Lower lobe of right lung (tissue), 2 donors: ENCODE results near the gene GEMIN2. TPM values are rescaled to one million over a fixed set of nuclear protein-coding genes. Genes with fewer than 3 reads are reported as not detected.
"Not testable (repeated sequence)": the region's sequence is repeated elsewhere in the genome, so short reads cannot be mapped to it uniquely, and the experiment has no call there.

Source experiments
- ATAC-seq, 2 donors: fragments of 200-7000 bp; cut with Tn5 transposase; one replicate each; pipeline ENCODE4 v1.9.1; 2020 to 2022; ENCODE audit warnings: mild to moderate bottlenecking in 2 of 2, moderate library complexity in 2 of 2
- DNase-seq: peaks from one replicate; pipeline ENCODE4 v3.0.0-alpha.2; 2020
- H3K27ac ChIP-seq: fragments of 200-600 bp; one replicate; pipeline ENCODE4 v1.8.0; 2022
- H3K27me3 ChIP-seq: fragments of 200-600 bp; one replicate; pipeline ENCODE4 v1.8.0; 2022; ENCODE audit warnings: low read depth
- H3K36me3 ChIP-seq: fragments of 200-600 bp; one replicate; pipeline ENCODE4 v1.8.0; 2022; ENCODE audit warnings: mild to moderate bottlenecking
- H3K4me1 ChIP-seq: fragments of 200-600 bp; one replicate; pipeline ENCODE4 v1.8.0; 2022
- H3K4me3 ChIP-seq: fragments of 200-600 bp; one replicate; pipeline ENCODE4 v1.8.0; 2022; ENCODE audit warnings: mild to moderate bottlenecking
- H3K9me3 ChIP-seq: fragments of 200-600 bp; one replicate; pipeline ENCODE4 v1.8.0; 2022
- intact Hi-C: fragments of 100-400 bp; cut with DNase I; formaldehyde crosslinking; loops from one replicate; pipeline ENCODE4 v1.11.0; 2022
- total RNA-seq: library from RNA; stranded (reverse); fragmentation: NEBNext Ultra II Directional; extraction: Animal tissue kit (Norgen Biotek cat#: 25700); gene quantifications from one replicate; pipeline ENCODE4 v1.2.1, GENCODE V29; 2021
- TF ChIP-seq, protein P1 (sequence below): fragments of 200-600 bp; IDR thresholded peaks from one replicate; pipeline ENCODE4 v1.8.0; 2022; ENCODE audit warnings: antibody characterized with exemption, mild to moderate bottlenecking
- donor health status: DM: no; HTN: yes; CAD: no; lungs with severe emphysema.

Gene GEMIN2
- total RNA-seq, 1 donor from 2014 or later: 8.4 TPM

DNA sequence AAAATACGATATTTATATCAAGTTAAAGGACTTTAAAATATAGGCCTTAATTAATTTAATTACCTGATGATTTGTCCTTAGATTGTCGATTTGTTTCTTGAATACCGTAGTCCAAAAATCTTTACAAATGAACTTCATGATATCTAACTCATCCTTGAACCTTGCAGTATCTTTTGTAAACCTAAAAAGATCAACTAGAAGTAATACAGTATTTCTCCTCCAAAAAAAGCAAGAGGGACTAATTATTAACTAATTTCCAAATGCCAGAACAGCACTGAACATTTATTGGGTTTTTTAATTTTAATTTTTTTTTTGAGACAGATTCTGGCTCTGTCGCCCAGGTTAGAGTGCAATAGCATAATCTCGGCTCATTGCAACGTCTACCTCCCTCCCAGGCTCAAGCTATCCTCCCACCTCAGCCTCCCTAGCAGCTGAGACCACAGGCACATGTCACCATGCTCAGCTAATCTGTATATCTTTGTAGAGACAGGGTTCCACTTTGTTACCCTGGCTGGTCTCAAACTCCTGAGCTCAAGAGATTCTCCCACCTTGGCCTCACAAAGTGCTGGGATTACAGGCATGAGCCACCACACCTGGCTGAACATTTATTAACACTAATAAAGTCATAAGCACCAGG lies 44.2 kb downstream of the GEMIN2 start:
- H3K4me3 ChIP-seq: no peak overlapping the region
- H3K4me1 ChIP-seq: no peaks in the 10 kb centered on the region
- DNase-seq (no peak), ATAC-seq (no peak)
- TF ChIP-seq, protein P1, sequence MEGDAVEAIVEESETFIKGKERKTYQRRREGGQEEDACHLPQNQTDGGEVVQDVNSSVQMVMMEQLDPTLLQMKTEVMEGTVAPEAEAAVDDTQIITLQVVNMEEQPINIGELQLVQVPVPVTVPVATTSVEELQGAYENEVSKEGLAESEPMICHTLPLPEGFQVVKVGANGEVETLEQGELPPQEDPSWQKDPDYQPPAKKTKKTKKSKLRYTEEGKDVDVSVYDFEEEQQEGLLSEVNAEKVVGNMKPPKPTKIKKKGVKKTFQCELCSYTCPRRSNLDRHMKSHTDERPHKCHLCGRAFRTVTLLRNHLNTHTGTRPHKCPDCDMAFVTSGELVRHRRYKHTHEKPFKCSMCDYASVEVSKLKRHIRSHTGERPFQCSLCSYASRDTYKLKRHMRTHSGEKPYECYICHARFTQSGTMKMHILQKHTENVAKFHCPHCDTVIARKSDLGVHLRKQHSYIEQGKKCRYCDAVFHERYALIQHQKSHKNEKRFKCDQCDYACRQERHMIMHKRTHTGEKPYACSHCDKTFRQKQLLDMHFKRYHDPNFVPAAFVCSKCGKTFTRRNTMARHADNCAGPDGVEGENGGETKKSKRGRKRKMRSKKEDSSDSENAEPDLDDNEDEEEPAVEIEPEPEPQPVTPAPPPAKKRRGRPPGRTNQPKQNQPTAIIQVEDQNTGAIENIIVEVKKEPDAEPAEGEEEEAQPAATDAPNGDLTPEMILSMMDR: no peak
- intact Hi-C loops: no loop called here
- no peaks in the 10 kb centered on the region for H3K27me3 ChIP-seq
- H3K27ac ChIP-seq: no peak overlapping the region
- no peaks in the 10 kb centered on the region for H3K9me3 ChIP-seq
- peaks cover 84% of the 10 kb centered on the region for H3K36me3 ChIP-seq

GRCh38 chr14:39160494-39160893 lies 46.4 kb downstream of the GEMIN2 start:
- Histone ChIP-seq H3K9me3 (no peaks in the 10 kb centered on the region), H3K4me1 (no peaks in the 10 kb centered on the region), H3K27ac (no peak overlapping the region), H3K4me3 (no peak overlapping the region), H3K27me3 (no peaks in the 10 kb centered on the region), H3K36me3 (peaks cover 78% of the 10 kb centered on the region)
- TF ChIP-seq, protein P1: no peak
- DNase-seq: no peak
- ATAC-seq: no peak
- intact Hi-C loops: no loop called here

- DNase-seq, H3K27ac ChIP-seq, H3K27me3 ChIP-seq, ATAC-seq, H3K9me3 ChIP-seq, H3K4me3 ChIP-seq, intact Hi-C loops: not testable (repeated sequence)
- peaks cover 20% of the 10 kb centered on the region for H3K36me3 ChIP-seq
- H3K4me1 ChIP-seq: peaks cover 39% of the 10 kb centered on the region
Observed at GRCh38 chr14:39167797-39168320, 53.7 kb downstream of the GEMIN2 start.

DNA sequence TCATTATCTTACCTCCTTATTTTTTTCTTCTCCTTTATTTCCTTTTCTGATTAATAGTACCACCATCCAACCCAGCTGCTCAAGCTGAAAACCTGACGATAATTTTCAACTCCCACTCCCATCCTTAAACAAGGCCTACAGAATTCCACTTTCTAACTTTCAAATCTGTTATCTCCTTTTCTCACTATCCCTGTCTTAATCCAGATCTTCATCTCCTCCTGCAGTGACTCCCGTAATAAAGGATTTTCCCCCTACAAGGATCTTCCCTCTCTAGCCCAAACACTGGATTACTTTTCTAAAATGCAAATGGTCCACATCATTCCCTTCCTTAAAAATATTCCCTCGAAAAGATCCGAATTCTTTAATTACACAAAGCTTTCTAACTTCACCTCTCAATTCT lies 54.5 kb downstream of the GEMIN2 start:
- H3K4me1 ChIP-seq: peaks cover 39% of the 10 kb centered on the region
- H3K9me3 ChIP-seq: no peaks in the 10 kb centered on the region
- no peaks in the 10 kb centered on the region for H3K27me3 ChIP-seq
- peak overlapping the region; percentile 87 for H3K4me3 ChIP-seq
- DNase-seq (no peak), ATAC-seq (no peak)
- intact Hi-C loops: no loop called here
- no peak overlapping the region for H3K27ac ChIP-seq
- H3K36me3 ChIP-seq: peaks cover 13% of the 10 kb centered on the region
- TF ChIP-seq, protein P1: no peak

DNA sequence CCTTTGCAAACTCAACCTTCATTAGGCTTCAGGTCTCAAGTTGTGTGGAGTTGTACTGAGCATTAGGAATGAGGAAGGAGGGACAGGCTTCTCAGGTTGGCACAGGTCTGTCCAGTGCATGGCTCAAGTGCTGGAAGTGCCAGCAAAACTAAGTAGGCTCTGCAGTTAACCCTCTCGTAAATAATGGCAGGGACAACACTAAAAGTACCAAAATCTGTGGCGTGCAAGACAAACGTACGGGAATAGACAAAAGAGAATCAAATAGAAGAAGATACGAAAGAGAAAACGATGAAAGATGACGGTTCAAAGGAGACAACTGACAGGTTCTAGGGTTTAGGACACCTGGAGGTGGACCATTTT lies 55.4 kb downstream of the GEMIN2 start:
- peaks cover 4% of the 10 kb centered on the region for H3K36me3 ChIP-seq
- intact Hi-C loops: no loop called here
- H3K9me3 ChIP-seq: no peaks in the 10 kb centered on the region
- ATAC-seq (peak; percentile 79 to 85), DNase-seq (no peak)
- H3K4me1 ChIP-seq: peaks cover 44% of the 10 kb centered on the region
- TF ChIP-seq, protein P1: no peak
- peak overlapping the region; percentile 98 for H3K27ac ChIP-seq
- no peaks in the 10 kb centered on the region for H3K27me3 ChIP-seq
- peak overlapping the region; percentile 87 for H3K4me3 ChIP-seq

GRCh38 chr14:39173198-39173597 lies 59.1 kb downstream of the GEMIN2 start:
- Histone ChIP-seq H3K9me3 (no peaks in the 10 kb centered on the region), H3K27ac (no peak overlapping the region), H3K27me3 (no peaks in the 10 kb centered on the region), H3K4me3 (no peak overlapping the region), H3K36me3 (peaks cover 19% of the 10 kb centered on the region), H3K4me1 (peaks cover 44% of the 10 kb centered on the region)
- intact Hi-C loops: no loop called here
- ATAC-seq: no peak
- TF ChIP-seq, protein P1: no peak
- DNase-seq: no peak
